Keratinocyte (primary cell): Measurements from ENCODE around the gene NR6A1. TPM values are rescaled to one million over a fixed set of nuclear protein-coding genes. Genes with fewer than 3 reads are reported as not detected.

Experiments
- DNase-seq: peaks from one replicate; pipeline ENCODE4 v3.0.0-alpha.2; 2011; ENCODE audit warnings: low read depth, missing footprints, low spot score
- FAIRE-seq: peaks from 2 replicates; lab custom pipeline; 2011; peaks lifted over from hg19 to GRCh38; lab: Jason Lieb, UNC
- H2AFZ ChIP-seq: 2 replicates; pipeline ENCODE4 v1.6.0; 2012; ENCODE audit warnings: low read length, control low read depth, inconsistent platforms; ENCODE audit not compliant: control insufficient read depth
- H3K27ac ChIP-seq: 2 replicates; pipeline ENCODE4 v1.5.1; 2011; ENCODE audit warnings: low read length; ENCODE audit not compliant: control insufficient read depth, insufficient read depth
- H3K27me3 ChIP-seq: 3 replicates; pipeline ENCODE4 v1.6.0; 2011; ENCODE audit warnings: low read length; ENCODE audit not compliant: control insufficient read depth, insufficient read depth; ENCODE audit errors: extremely low read depth
- H3K36me3 ChIP-seq, 2 experiments: 2 replicates in 1 of 2; 3 replicates in 1 of 2; pipeline ENCODE4 v1.5.1; 2011; ENCODE audit warnings: low read length in 2 of 2, mild to moderate bottlenecking in 1 of 2; ENCODE audit not compliant: control insufficient read depth in 2 of 2, insufficient read depth in 2 of 2; ENCODE audit errors: extremely low read depth in 1 of 2
- H3K4me1 ChIP-seq: 3 replicates; pipeline ENCODE4 v1.5.1; 2011; ENCODE audit warnings: low read length; ENCODE audit not compliant: control insufficient read depth, insufficient read depth; ENCODE audit errors: extremely low read depth
- H3K4me2 ChIP-seq: 3 replicates; pipeline ENCODE4 v1.6.0; 2011; ENCODE audit warnings: low read depth, low read length; ENCODE audit not compliant: control insufficient read depth, insufficient read depth; ENCODE audit errors: extremely low read depth
- H3K4me3 ChIP-seq, 3 experiments: fragments of 200-600 bp in 1 of 3; sonication (generic) in 1 of 3; 2 replicates in 2 of 3; 3 replicates in 1 of 3; pipeline ENCODE4 v1.5.1; 2011 to 2016; ENCODE audit warnings: low read length in 3 of 3, mild to moderate bottlenecking in 3 of 3, control low read depth in 2 of 3, inconsistent platforms in 1 of 3, low read depth in 1 of 3, mixed read lengths in 1 of 3, mixed run types in 1 of 3, moderate library complexity in 1 of 3; ENCODE audit not compliant: control insufficient read depth in 2 of 3, insufficient read depth in 2 of 3; ENCODE audit errors: extremely low read depth in 1 of 3
- H3K79me2 ChIP-seq: 2 replicates; pipeline ENCODE4 v1.6.0; 2012; ENCODE audit warnings: low read length; ENCODE audit not compliant: control insufficient read depth, insufficient read depth
- H3K9ac ChIP-seq: 3 replicates; pipeline ENCODE4 v1.6.0; 2011; ENCODE audit warnings: low read length; ENCODE audit not compliant: control insufficient read depth, insufficient read depth; ENCODE audit errors: extremely low read depth
- H3K9me1 ChIP-seq: 3 replicates; pipeline ENCODE4 v1.6.0; 2011; ENCODE audit warnings: low read length; ENCODE audit not compliant: control insufficient read depth, insufficient read depth; ENCODE audit errors: extremely low read depth
- H3K9me3 ChIP-seq: 2 replicates; pipeline ENCODE4 v1.5.1; 2012; ENCODE audit warnings: low read depth, low read length; ENCODE audit not compliant: control insufficient read depth
- H4K20me1 ChIP-seq: 3 replicates; pipeline ENCODE4 v1.6.0; 2011; ENCODE audit warnings: low read length; ENCODE audit not compliant: control insufficient read depth, insufficient read depth; ENCODE audit errors: extremely low read depth
- CTCF ChIP-seq, 3 experiments: IDR thresholded peaks in 1 of 3; conservative IDR thresholded peaks in 1 of 3; optimal IDR thresholded peaks in 1 of 3; 2 replicates in 2 of 3; 3 replicates in 1 of 3; pipeline versions ENCODE3 to v1.5.1; 2011; ENCODE audit warnings: low read length in 3 of 3, mild to moderate bottlenecking in 3 of 3, moderate library complexity in 2 of 3, control low read depth in 1 of 3, inconsistent platforms in 1 of 3; ENCODE audit not compliant: insufficient read depth in 2 of 3; ENCODE audit errors: extremely low read depth in 1 of 3
- EZH2 ChIP-seq: IDR thresholded peaks from one replicate; pipeline ENCODE4 v1.6.1; 2012; ENCODE audit warnings: inconsistent platforms, mild to moderate bottlenecking, low read length, moderate library complexity
- dilution Hi-C: fragments of 300-500 bp; cut with MboI; formaldehyde crosslinking; loops from one replicate; pipeline ENCODE4 v1.7.0; 2020; ENCODE audit warnings: low sequenced_read_pairs; ENCODE audit not compliant: extremely low pct_ligation_motif_present
- polyA plus RNA-seq, 5 experiments: library from polyadenylated mRNA; depleted of rRNA in 3 of 5; stranded (reverse) in 3 of 5; stranded (forward) in 1 of 5; unstranded in 1 of 5; fragments of >200 nt; gene quantifications; 1 replicate in 1 of 5; 2 replicates in 3 of 5; 3 replicates in 1 of 5; pipeline versions ENCODE4 v1.2.1 to v1.2.3, GENCODE V29; 2011 to 2012; ENCODE audit warnings: missing spikeins in 2 of 5, low read depth in 1 of 5, low replicate concordance in 1 of 5

NR6A1 gene
- polyA plus RNA-seq, 1 donor (not counting 4 experiments of a cell fraction or from before 2014, with no cell fraction given), result 1.8 TPM

GRCh38 chr9:124799274-124800006, 28.3 kb upstream of the NR6A1 start:
- H4K20me1 ChIP-seq, result no peaks in the 10 kb centered on the region
- H3K27ac ChIP-seq, result no peak overlapping the region
- no peaks in the 10 kb centered on the region for H3K36me3 ChIP-seq
- H3K4me1 ChIP-seq, result peaks cover 16% of the 10 kb centered on the region
- H3K4me3 ChIP-seq, result no peak overlapping the region
- FAIRE-seq (no peak), DNase-seq (no peak)
- H3K9me3 ChIP-seq, result no peaks in the 10 kb centered on the region
- H3K4me2 ChIP-seq, result no peak overlapping the region
- dilution Hi-C loops, result no loop called here
- no peak for TF ChIP-seq CTCF (optimal IDR thresholded peaks at IDR 0.05 in 1 of 3, IDR thresholded peaks at IDR 0.05 in 1 of 3, conservative IDR thresholded peaks at IDR 0.05 in 1 of 3; ENCODE audit: extremely low read depth in 1 of 3, insufficient read depth in 2 of 3, low read length in 3 of 3)
- TF ChIP-seq EZH2, result no peak
- no peaks in the 10 kb centered on the region for H3K9me1 ChIP-seq
- H3K79me2 ChIP-seq, result no peaks in the 10 kb centered on the region
- no peak overlapping the region for H2AFZ ChIP-seq
- peaks cover 12% of the 10 kb centered on the region for H3K27me3 ChIP-seq
- no peak overlapping the region for H3K9ac ChIP-seq

GRCh38 chr9:124797343-124798103, 26.4 kb upstream of the NR6A1 start:
- dilution Hi-C loops, result no loop called here
- H3K4me2 ChIP-seq, result no peak overlapping the region
- H3K9ac ChIP-seq, result no peak overlapping the region
- peaks cover 16% of the 10 kb centered on the region for H3K4me1 ChIP-seq
- H3K27ac ChIP-seq, result no peak overlapping the region
- no peak overlapping the region for H3K4me3 ChIP-seq
- H3K9me3 ChIP-seq, result no peaks in the 10 kb centered on the region
- no peaks in the 10 kb centered on the region for H3K36me3 ChIP-seq
- no peak overlapping the region for H2AFZ ChIP-seq
- H4K20me1 ChIP-seq, result no peaks in the 10 kb centered on the region
- peaks cover 12% of the 10 kb centered on the region for H3K27me3 ChIP-seq
- DNase-seq, result no peak
- no peaks in the 10 kb centered on the region for H3K79me2 ChIP-seq
- TF ChIP-seq CTCF (optimal IDR thresholded peaks at IDR 0.05 in 1 of 3, IDR thresholded peaks at IDR 0.05 in 1 of 3, conservative IDR thresholded peaks at IDR 0.05 in 1 of 3; ENCODE audit: extremely low read depth in 1 of 3, insufficient read depth in 2 of 3, low read length in 3 of 3), result no peak
- TF ChIP-seq EZH2, result no peak
- H3K9me1 ChIP-seq, result no peaks in the 10 kb centered on the region
- no peak for FAIRE-seq
